Neural crest cell (in vitro differentiated cells): ENCODE measurements around the gene MAPT. TPM values are rescaled to one million over a fixed set of nuclear protein-coding genes. Genes with fewer than 3 reads are reported as not detected.
A peak's percentile ranks its signal among the peaks of the same experiment; 100 is the strongest.

Experiments used
- DNase-seq: peaks from one replicate; pipeline ENCODE4 v3.0.0; 2021; ENCODE audit warnings: low read depth, mixed read lengths, low spot score
- H3K27ac Mint-ChIP-seq: one replicate; pipeline ENCODE4 v1.8.0; 2021; ENCODE audit warnings: mild to moderate bottlenecking, mixed read lengths; ENCODE audit not compliant: unreplicated experiment
- H3K27me3 Mint-ChIP-seq: 2 replicates; pipeline ENCODE4 v1.8.0; 2021; ENCODE audit warnings: low read depth, mild to moderate bottlenecking, mixed read lengths
- H3K36me3 Mint-ChIP-seq: 2 replicates; pipeline ENCODE4 v1.8.0; 2021; ENCODE audit warnings: low read depth, mild to moderate bottlenecking, mixed read lengths
- H3K4me1 Mint-ChIP-seq: 2 replicates; pipeline ENCODE4 v1.8.0; 2021; ENCODE audit warnings: mixed read lengths
- H3K4me3 Mint-ChIP-seq: one replicate; pipeline ENCODE4 v1.8.0; 2021; ENCODE audit warnings: mild to moderate bottlenecking, mixed read lengths
- H3K9me3 Mint-ChIP-seq: 2 replicates; pipeline ENCODE4 v1.8.0; 2021; ENCODE audit warnings: mixed read lengths
- CTCF ChIP-seq: fragments of 200-600 bp; sonication (generic); conservative IDR thresholded peaks from 2 replicates; pipeline ENCODE4 v1.5.0; 2021; ENCODE audit warnings: antibody characterized with exemption, mild to moderate bottlenecking
- total RNA-seq: library from RNA; stranded (reverse); gene quantifications from 2 replicates; pipeline ENCODE4 v1.2.1, GENCODE V29; 2021

Gene MAPT
- total RNA-seq, 1 donor from 2014 or later = 9.5 TPM

- H3K27ac Mint-ChIP-seq = no peak overlapping the region
- no peaks in the 10 kb centered on the region for H3K27me3 Mint-ChIP-seq
- no peaks in the 10 kb centered on the region for H3K9me3 Mint-ChIP-seq
- peaks cover 28% of the 10 kb centered on the region for H3K4me1 Mint-ChIP-seq
- H3K36me3 Mint-ChIP-seq = peaks cover 7% of the 10 kb centered on the region
- H3K4me3 Mint-ChIP-seq = no peak overlapping the region
- DNase-seq = no peak
- no peak for TF ChIP-seq CTCF
Observed at GRCh38 chr17:46044989-46045388, 150.6 kb downstream of the MAPT start.

- Mint-ChIP-seq H3K27me3 (no peaks in the 10 kb centered on the region), H3K4me1 (peaks cover 28% of the 10 kb centered on the region), H3K27ac (peak overlapping the region; percentile 23), H3K9me3 (no peaks in the 10 kb centered on the region), H3K36me3 (peaks cover 7% of the 10 kb centered on the region), H3K4me3 (no peak overlapping the region)
- DNase-seq = no peak
- no peak for TF ChIP-seq CTCF
Observed at GRCh38 chr17:46045639-46046038, 151.3 kb downstream of the MAPT start.

- Mint-ChIP-seq H3K4me1 (peaks cover 30% of the 10 kb centered on the region), H3K27ac (no peak overlapping the region), H3K36me3 (peaks cover 10% of the 10 kb centered on the region), H3K9me3 (no peaks in the 10 kb centered on the region), H3K27me3 (no peaks in the 10 kb centered on the region), H3K4me3 (no peak overlapping the region)
- peak; percentile 17 for TF ChIP-seq CTCF
- DNase-seq = no peak
Observed at GRCh38 chr17:46046957-46047356, 152.6 kb downstream of the MAPT start.

GRCh38 chr17:46047398-46047797 lies 153.0 kb downstream of the MAPT start:
- Mint-ChIP-seq H3K36me3 (peaks cover 13% of the 10 kb centered on the region), H3K27me3 (no peaks in the 10 kb centered on the region), H3K27ac (no peak overlapping the region), H3K4me1 (peaks cover 30% of the 10 kb centered on the region), H3K4me3 (no peak overlapping the region), H3K9me3 (no peaks in the 10 kb centered on the region)
- TF ChIP-seq CTCF = no peak
- no peak for DNase-seq

- Mint-ChIP-seq H3K27me3 (no peaks in the 10 kb centered on the region), H3K9me3 (no peaks in the 10 kb centered on the region), H3K27ac (no peak overlapping the region), H3K4me3 (no peak overlapping the region), H3K36me3 (peaks cover 13% of the 10 kb centered on the region), H3K4me1 (peaks cover 29% of the 10 kb centered on the region)
- no peak for DNase-seq
- TF ChIP-seq CTCF = no peak
Observed at GRCh38 chr17:46047856-46048255, 153.5 kb downstream of the MAPT start.

- DNase-seq = no peak
- H3K27ac Mint-ChIP-seq = peak overlapping the region; percentile 53
- H3K27me3 Mint-ChIP-seq = no peaks in the 10 kb centered on the region
- H3K4me1 Mint-ChIP-seq = peaks cover 13% of the 10 kb centered on the region
- H3K9me3 Mint-ChIP-seq = no peaks in the 10 kb centered on the region
- no peak overlapping the region for H3K4me3 Mint-ChIP-seq
- H3K36me3 Mint-ChIP-seq = peaks cover 21% of the 10 kb centered on the region
- no peak for TF ChIP-seq CTCF
Observed at GRCh38 chr17:46049656-46050055, 155.3 kb downstream of the MAPT start.
